Hematopoietic multipotent progenitor cell treated with erythropoietin and hydrocortisone succinate and interleukin-3 and kit ligand, for 17 days (in vitro differentiated cells): ENCODE measurements around the gene DSE.

Experiments used
- DNase-seq: peaks from one replicate; pipeline ENCODE4 v3.0.0-alpha.2; 2015; ENCODE audit warnings: low spot score

The DSE gene

GRCh38 chr6:116362276-116362675 is 8.5 kb upstream of the DSE start:
- DNase-seq: no peak

DNA sequence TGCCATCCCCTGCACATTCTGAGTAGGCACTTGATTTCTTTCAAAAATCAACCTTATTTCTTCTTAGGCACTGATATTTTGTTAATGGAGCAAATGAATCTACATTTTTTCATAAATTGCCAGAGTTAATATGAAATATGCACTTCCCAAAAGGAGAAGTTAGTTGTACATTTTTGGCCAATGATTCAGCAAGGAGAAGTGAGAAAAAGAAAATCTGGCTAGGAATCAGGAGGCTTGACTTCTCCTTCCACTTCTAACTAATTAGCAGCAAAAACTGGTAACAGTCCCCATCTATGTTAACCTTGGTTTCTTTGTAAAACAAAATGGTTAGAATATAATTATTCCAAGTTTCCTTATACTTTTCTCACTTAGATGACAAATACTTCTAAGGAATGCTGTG is 7.0 kb upstream of the DSE start:
- DNase-seq: no peak

DNA sequence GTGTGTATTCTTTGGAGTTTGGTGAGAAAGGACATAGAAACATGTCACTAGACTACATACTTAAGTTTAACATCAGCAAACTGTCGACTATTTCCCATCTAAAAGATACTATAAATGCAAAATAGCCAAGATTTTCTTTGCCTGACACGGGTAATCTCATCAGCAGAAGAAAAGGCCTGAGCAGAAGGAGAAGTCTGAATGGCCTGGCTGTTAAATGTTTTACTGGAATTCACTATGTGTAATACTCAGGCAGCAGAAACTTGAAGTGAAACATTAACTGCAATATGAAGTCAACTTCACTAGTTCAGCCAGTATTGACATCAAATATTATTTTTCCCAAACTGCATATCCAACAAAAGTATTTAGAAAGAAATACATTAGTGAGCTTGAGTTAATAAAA is 6.4 kb upstream of the DSE start:
- DNase-seq: no peak

DNA sequence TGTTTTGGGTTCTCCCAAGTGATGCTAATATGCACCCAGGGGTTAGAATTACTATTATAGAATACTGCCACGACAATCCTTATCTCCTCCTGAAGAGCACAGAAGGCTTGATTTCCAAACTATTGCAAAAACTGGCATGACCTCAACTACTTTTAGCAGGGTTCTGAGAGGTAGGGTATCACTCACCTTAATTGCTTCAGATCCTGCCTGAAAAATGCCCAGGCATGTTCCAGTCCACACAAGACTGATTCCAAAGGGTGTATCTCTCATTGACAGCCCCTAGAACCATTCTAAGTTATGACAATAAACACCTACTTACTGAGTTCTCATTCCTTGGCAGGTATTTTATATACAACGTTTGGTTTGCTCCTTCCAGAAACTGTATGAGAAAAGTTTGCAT is 5.0 kb upstream of the DSE start:
- no peak for DNase-seq

GRCh38 chr6:116366740-116367275 is 3.9 kb upstream of the DSE start:
- no peak for DNase-seq

DNA sequence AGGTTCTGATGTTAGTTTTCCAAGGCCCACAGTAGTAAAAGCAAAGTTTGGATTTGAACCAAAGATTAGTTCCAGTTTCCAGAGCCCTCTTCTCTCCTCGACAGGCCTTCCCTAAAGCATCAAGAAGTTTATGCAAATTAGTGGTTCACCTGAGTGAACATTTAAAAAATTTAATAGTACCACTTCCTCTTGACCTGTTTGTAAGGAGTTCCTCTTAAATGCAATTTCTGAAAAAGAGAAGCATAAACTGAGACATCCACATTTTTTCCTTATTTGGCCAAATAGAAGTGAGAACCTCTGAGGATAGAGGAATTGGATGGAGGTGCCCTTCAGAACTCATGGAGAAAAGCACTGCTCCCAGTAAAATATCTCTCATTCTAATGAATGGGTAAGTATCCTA is 1.2 kb upstream of the DSE start:
- no peak for DNase-seq

GRCh38 chr6:116369964-116370759 is 585 bp upstream of the DSE start:
- DNase-seq: no peak

GRCh38 chr6:116371120-116371917 is 572 bp downstream of the DSE start:
- DNase-seq: no peak

DNA sequence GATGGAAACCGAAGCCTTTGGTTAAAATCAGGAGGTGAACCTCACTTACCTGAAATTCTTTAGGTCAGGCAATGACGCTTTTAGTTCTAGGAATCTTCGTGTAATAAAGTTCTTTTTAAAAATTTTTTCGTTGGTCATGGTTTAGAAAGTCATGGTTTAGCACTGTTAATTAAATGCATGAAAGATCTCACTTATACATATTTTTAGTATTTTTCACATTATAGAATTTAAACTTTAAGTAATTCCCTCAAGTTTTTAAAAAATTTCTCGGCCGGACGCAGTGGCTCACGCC is 1.1 kb downstream of the DSE start:
- no peak for DNase-seq

- DNase-seq: no peak
These were observed 2.6 kb downstream of the DSE start for GRCh38 chr6:116373300-116373699.

- no peak for DNase-seq
These were observed 3.2 kb downstream of the DSE start for GRCh38 chr6:116373940-116374339.

DNA sequence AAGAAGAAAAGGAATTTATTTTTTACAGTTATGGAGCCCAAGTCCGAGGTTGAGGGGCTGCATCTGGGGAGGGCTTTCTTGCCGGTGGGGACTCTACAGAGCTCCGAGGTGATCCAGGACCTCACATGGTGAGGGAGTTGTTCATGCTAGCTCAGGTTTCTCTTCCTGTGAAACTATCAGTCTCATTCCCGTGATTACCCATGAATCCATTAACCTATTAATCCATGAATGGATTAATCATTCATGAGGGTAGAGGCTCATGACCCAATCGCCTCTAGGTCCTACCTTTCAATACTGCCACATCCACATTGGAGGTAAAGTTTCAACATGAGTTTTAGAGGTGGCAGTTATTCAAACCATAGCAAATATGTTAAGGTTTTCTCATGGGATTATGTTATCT is 3.8 kb downstream of the DSE start:
- DNase-seq: no peak

GRCh38 chr6:116375262-116375661 is 4.5 kb downstream of the DSE start:
- DNase-seq: no peak

GRCh38 chr6:116376149-116376548 is 5.4 kb downstream of the DSE start:
- no peak for DNase-seq

- no peak for DNase-seq
These were observed 9.0 kb downstream of the DSE start for GRCh38 chr6:116379764-116380163.

DNA sequence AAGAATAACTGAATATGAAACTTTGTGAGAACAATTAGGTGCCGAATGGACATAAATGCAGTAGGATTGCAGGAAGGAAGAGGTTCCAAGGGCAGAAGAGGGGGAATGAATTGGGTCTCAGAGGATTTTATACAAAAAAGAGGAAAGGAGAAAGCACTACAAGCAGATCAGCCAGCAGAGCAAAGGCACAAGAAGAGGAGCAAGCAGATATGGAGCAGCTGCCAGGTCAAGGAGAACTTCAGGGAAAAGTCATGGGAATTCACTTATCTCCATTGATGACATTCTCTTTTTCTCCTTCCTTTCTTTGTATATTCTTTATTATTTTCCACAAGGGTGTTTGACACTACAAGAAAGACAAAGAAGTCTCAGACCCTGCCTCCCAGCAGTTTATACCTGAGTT is 9.6 kb downstream of the DSE start:
- no peak for DNase-seq

GRCh38 chr6:116381000-116381399 is 10.3 kb downstream of the DSE start:
- no peak for DNase-seq

DNA sequence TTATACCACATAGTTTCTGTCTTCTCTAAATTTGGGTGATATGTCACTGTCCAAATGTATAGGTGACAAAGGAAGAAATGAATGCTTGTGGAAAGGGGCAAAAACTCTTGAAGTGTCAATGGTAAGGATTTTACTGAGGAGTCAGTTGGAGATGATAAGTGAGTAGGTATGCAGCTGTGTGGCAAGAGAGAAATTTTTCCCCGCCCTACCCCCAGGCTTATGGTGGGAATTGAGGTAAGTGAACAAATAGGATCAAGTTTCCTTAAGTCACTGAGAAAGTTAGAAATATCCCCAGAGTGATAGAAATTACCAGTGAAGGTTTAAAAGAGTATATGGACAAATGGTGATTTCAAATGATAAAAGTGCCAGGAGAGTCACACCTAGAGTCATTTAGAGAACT is 11.8 kb downstream of the DSE start:
- DNase-seq: no peak

DNA sequence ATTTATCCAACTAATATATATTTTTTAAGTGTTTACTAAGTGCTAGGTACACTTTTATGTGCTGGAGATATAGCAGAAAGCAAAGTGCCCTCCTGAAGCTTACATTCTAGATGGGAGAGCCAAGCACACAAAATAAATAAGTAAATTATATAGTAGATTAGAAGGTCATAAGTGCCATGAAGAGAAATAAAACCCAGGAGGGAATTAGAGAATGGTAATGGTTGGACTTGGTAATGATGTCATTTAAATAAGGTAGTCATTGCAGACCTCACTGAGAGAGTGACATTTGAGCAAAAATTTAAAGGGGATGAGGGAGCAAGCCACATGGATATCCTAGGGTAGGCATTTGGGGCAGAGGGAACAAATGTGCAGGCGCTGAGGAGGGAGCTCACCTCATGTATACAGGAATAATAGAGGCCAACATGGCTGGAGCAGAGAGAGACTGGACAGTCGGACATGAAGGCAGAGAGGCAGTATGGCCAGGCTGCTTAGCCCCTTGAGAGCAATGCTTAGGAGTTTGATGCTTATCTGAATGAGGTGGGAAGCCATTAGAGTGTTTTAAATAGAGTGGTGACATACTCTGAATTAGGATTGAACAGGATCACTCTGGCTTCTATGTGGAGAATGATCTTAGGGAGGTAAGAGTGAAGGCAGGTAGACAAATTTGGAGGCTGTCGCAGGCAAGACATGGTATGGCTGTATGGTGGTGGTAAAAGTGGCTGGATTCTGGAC is 14.1 kb downstream of the DSE start:
- no peak for DNase-seq

DNA sequence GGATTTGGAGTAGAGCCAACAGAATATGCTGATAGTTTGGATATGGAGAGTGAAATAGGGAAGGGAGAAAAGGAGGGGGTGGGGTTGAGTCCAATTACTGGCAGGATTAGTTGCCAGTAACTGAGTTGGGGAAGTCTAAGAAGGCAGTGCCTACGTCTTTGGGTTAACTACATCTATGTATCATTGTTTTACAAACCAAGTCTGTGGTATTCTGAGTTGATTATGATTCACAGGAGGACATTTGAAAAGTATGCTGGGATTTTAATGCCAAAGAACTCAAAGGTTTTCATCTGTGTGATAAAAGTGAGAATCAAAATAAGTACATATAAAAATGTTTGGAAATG is 14.7 kb downstream of the DSE start:
- no peak for DNase-seq

DNA sequence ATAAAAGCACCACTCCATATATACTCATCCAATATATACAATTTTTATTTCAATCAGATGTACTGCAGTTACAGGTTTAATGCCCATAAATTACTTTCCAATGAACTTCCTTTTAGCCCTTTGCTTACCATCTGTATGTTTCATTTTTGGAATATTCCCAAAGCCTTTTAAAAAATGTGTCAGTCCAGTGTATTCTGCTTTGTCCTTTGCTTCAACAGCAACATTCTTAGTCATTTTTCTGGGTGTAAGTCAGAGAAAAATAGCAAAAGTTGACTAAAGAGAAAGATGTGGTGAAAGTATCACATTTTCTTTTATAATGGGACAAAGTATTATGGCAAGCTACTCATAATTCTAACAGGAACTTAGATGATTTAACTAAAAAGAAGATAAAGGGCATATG is 15.2 kb downstream of the DSE start:
- no peak for DNase-seq

- DNase-seq: no peak
These were observed 16.0 kb downstream of the DSE start for GRCh38 chr6:116386581-116387299.
